Measurements from ENCODE around the gene CYP2C9.
"Not testable (repeated sequence)": the region's sequence is repeated elsewhere in the genome, so short reads cannot be mapped to it uniquely, and the experiment has no call there.

CYP2C9 gene

DNA sequence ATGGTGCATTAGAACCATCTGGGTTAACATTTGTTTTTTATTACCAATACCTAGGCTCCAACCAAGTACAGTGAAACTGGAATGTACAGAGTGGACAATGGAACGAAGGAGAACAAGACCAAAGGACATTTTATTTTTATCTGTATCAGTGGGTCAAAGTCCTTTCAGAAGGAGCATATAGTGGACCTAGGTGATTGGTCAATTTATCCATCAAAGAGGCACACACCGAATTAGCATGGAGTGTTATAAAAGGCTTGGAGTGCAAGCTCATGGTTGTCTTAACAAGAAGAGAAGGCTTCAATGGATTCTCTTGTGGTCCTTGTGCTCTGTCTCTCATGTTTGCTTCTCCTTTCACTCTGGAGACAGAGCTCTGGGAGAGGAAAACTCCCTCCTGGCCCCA is at the start of gene CYP2C9:
Gene CYP2C9 (plus strand): TSS at position 276 of the 400 bp plus-strand sequence. CDS start 25 bp downstream, at position 301.
- no peak for DNase-seq (ENCODE audit: low read depth)

DNA sequence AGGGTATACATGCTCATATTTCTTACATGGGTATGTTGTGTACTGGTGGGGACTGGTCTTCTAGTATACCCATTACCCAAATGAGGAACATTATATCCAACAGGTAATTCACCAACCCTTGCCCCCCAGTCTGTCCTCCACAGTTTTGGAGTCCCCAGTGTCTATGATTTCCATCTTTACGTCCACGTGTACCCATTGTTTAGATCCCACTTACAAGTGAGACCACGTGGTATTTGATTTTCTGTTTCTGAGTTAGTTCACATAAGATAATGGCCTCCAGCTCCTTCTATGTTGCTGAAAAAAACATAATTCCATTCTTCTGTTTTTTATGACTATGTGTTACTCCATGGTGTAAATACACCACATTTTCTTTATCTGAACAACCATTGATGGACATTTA is 49.3 kb upstream of the CYP2C9 start:
- no peak for DNase-seq (ENCODE audit: low read depth)

- no peak for DNase-seq (ENCODE audit: low read depth)
Observed at GRCh38 chr10:94890264-94891022, 48.0 kb upstream of the CYP2C9 start.

DNA sequence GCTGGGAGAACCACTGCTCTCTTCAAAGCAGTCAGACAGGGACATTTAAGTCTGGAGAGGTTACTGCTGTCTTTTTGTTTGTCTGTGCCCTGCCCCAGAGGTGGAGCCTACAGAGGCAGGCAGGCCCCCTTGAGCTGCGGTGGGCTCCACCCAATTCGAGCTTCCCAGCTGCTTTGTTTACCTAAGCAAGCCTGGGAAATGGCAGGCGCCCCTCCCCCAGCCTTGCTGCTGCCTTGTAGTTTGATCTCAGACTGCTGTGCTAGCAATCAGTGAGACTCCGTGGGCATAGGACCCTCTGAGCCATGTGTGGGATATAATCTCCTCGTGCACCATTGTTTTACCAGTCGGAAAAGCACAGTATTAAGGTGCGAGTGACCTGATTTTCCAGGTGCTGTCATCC is 40.0 kb upstream of the CYP2C9 start:
- not testable (repeated sequence) for DNase-seq (ENCODE audit: low read depth)

- no peak for DNase-seq (ENCODE audit: low read depth)
Observed at GRCh38 chr10:94902080-94902479, 36.4 kb upstream of the CYP2C9 start.

DNA sequence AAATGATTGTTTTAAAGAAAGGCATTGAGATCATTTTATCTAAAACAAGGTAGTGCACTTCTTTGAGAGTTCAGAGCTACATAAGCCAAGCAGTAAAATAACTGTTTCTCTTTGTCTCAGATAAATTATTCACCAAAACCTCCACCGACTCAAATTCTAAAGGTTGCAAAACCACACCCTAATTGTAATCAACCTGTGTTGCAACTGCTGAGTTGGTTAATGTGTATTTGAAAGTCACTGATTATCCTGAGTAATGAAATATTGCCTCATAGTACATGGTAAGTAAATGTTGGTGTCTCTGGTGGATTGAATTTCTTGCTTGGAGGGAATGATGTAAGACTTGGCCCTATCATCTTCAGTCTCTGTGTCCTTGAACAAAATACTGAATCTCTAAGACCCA is 35.9 kb upstream of the CYP2C9 start:
- DNase-seq (ENCODE audit: low read depth) = no peak

- not testable (repeated sequence) for DNase-seq (ENCODE audit: low read depth)
Observed at GRCh38 chr10:94904506-94905148, 33.8 kb upstream of the CYP2C9 start.

GRCh38 chr10:94916423-94916822 is 22.0 kb upstream of the CYP2C9 start:
- DNase-seq (ENCODE audit: low read depth) = no peak

DNA sequence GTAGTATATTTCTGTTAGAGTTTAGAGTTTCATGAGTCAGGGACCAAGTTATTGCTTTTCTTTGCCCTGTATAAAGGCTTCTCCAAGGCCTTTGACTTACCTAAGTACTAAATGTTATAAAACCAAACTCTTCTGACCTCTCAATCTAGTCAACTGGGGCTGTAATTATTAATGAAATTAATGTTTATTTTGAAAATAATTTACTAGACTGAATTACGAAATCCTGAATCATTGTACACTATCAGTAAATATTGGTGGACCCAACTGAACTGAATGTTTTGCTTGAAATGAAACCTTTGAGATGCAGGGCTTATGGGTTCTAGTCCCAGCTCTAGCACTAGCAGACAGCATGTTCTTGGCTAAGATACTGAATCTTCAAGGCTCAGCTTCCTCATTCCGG is 1.7 kb upstream of the CYP2C9 start:
- DNase-seq (ENCODE audit: low read depth) = no peak

- DNase-seq (ENCODE audit: low read depth) = not testable (repeated sequence)
Observed at GRCh38 chr10:94943432-94944103, 5.1 kb downstream of the CYP2C9 start.

- DNase-seq (ENCODE audit: low read depth) = not testable (repeated sequence)
Observed at GRCh38 chr10:94946181-94946580, 7.7 kb downstream of the CYP2C9 start.

DNA sequence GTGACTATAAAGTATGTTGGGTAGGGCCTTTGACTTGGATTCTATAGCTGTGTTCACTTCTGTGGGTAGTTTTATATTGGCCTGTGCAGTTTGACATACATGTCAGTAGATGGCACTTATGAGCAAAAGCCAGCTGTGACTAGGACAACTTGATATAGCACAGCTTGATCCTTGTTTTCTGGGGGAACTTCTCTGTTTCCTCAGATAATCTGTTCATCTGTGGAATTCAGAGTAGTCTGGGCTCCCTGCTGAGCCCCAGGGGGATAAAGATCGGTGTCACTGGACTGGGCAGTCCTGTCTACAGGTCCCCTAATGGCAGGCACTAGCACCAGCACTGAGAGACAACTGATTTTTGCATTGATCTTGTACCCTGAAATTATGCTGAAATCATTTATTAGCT is 25.4 kb downstream of the CYP2C9 start:
- DNase-seq (ENCODE audit: low read depth) = no peak

- DNase-seq (ENCODE audit: low read depth) = no peak
Observed at GRCh38 chr10:94983555-94983954, 45.1 kb downstream of the CYP2C9 start.

DNA sequence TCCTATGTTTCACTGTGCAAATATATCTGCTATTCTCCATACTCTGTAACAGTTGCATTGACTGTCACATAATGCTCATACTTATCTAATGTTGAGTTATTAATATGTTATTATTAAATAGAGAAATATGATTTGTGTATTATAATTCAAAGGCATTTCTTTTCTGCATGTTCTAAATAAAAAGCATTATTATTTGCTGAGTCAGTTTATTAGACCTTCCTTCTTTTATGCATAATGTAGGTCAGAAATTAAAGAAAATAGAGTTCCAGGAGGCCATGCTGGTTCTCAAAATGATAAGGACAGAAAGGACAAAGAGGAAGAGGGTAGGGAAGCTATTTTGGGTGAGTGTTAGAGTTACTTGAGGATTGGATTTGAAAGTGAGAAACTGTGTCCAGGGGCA is 50.7 kb downstream of the CYP2C9 start:
- DNase-seq (ENCODE audit: low read depth) = no peak

- DNase-seq (ENCODE audit: low read depth) = no peak
Observed at GRCh38 chr10:94991243-94991888, 52.9 kb downstream of the CYP2C9 start.

DNA sequence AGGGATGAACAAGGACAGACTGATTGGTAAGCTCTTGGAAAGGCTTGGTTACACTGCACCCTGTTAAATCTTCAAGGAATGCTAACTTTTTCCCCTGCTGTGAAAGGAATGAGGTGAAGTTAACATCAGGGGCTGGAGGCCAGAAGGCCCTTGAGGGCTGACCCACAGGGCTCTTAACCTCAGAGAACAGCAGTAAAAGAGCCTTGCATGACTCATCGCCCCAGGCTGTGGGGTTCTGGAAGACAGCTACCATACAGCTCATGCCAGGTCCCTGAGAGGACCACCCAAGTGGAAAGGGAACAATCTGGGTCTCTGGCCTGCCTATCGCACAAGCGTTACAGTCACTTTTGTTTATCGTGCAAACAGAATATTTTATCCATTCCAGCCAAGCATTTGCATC is 54.4 kb downstream of the CYP2C9 start:
- no peak for DNase-seq (ENCODE audit: low read depth)

GRCh38 chr10:94997741-94998174 is 59.3 kb downstream of the CYP2C9 start:
- no peak for DNase-seq (ENCODE audit: low read depth)

DNA sequence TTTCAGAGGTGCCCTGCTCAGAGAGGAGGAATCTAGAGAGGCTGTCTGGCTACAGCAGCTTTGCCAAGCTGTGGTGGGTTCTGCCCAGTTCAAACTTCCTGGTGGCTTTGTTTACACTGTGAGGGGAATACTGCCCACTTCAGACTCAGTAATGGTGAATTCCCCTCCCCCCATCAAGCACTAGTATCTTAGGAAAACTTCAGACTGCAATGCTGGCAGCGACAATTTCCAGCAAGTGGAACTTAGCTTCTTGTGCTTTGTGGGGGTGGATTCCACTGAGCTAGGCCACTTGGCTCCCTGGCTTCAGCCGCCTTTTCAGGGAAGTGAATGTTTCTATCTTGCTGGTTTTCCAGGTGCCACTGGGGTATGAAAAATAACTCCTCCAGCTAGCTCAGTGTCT is 88.0 kb downstream of the CYP2C9 start:
- no peak for DNase-seq (ENCODE audit: low read depth)

GRCh38 chr10:95031656-95032055 is 93.2 kb downstream of the CYP2C9 start:
- no peak for DNase-seq (ENCODE audit: low read depth)

- no peak for DNase-seq (ENCODE audit: low read depth)
Observed at GRCh38 chr10:95034401-95034800, 95.9 kb downstream of the CYP2C9 start.

DNA sequence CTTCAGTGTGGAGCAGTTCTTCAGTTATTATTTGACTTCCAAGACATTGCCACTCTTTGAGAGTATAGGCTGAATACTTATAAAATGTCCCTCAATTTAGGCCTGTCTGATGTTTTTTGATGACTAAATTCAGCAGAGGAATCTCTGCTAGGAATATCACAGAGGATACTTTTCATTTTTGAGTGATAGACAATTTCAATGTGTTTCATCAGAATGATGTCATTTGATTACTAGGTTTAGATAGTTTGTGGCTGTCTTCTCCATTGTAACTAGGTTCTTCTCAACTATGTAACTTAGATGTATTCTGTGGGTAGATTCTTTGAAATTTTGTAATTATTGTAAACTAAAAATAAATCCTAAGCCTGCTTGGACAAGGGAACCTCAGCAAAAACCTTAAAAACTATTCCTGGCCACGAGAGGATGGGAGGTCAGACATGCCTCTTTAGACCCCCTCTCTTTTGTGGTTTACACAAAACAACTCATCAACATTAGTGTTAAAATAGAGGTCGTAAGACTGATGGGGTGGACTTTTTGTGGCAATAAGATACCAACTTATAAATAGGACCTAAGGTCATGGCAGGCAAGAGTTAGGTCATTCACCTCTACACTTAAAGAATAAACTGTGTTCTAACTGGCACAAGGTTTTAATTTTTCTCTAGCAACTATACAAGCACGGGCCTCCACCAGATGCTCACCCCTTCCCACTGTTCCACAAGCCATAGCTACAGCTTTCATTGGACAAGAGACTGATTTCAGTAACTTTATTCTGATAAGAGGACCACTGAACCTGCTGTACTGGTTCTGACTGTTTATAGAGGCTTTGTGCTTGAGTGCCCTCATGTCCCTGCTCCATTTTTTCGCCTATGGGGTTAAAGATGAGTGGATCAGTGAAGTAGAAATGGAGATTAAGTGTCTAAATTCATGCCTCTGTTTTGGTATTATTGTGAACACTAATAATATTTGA is 97.2 kb downstream of the CYP2C9 start:
- DNase-seq (ENCODE audit: low read depth) = no peak

Data from stimulated activated CD8-positive, alpha-beta memory T cell treated with anti-CD3 and anti-CD28 coated beads, Interleukin-7, amount 100 ng/mL, for 24 hours (primary cell).